HEK293 (cell line): ENCODE data around the gene HOMER1.

Experiments
- KLF8 ChIP-seq: fragments of 450-650 bp; formaldehyde crosslinking; IDR thresholded peaks from 2 replicates; pipeline ENCODE4 v1.5.1; 2016; ENCODE audit warnings: missing biosample characterization, missing genetic modification characterization
- OSR2 ChIP-seq: fragments of 450-650 bp; formaldehyde crosslinking; IDR thresholded peaks from 2 replicates; pipeline ENCODE4 v1.5.1; 2016; ENCODE audit warnings: missing biosample characterization, missing genetic modification characterization
- SALL2 ChIP-seq: fragments of 450-650 bp; formaldehyde crosslinking; IDR thresholded peaks from 2 replicates; pipeline ENCODE4 v1.5.0; 2017; ENCODE audit warnings: missing biosample characterization, mild to moderate bottlenecking, missing genetic modification characterization, borderline replicate concordance
- ZNF530 ChIP-seq: fragments of 450-650 bp; formaldehyde crosslinking; IDR thresholded peaks from 2 replicates; pipeline ENCODE4 v1.5.1; 2016; ENCODE audit warnings: low read depth, missing biosample characterization, missing genetic modification characterization
- TF ChIP-seq, protein P1 (sequence below): fragments of 450-650 bp; formaldehyde crosslinking; IDR thresholded peaks from 2 replicates; pipeline ENCODE4 v1.5.1; 2016; ENCODE audit warnings: missing biosample characterization, missing genetic modification characterization

- TF ChIP-seq, protein P1, sequence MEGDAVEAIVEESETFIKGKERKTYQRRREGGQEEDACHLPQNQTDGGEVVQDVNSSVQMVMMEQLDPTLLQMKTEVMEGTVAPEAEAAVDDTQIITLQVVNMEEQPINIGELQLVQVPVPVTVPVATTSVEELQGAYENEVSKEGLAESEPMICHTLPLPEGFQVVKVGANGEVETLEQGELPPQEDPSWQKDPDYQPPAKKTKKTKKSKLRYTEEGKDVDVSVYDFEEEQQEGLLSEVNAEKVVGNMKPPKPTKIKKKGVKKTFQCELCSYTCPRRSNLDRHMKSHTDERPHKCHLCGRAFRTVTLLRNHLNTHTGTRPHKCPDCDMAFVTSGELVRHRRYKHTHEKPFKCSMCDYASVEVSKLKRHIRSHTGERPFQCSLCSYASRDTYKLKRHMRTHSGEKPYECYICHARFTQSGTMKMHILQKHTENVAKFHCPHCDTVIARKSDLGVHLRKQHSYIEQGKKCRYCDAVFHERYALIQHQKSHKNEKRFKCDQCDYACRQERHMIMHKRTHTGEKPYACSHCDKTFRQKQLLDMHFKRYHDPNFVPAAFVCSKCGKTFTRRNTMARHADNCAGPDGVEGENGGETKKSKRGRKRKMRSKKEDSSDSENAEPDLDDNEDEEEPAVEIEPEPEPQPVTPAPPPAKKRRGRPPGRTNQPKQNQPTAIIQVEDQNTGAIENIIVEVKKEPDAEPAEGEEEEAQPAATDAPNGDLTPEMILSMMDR (tag by site-specific recombination): no peak
- TF ChIP-seq SALL2 (tag by site-specific recombination): no peak
- no peak for TF ChIP-seq ZNF530 (tag by site-specific recombination)
- no peak; the same call in 1 of the 2 replicates for TF ChIP-seq OSR2 (tag by site-specific recombination)
- no peak for TF ChIP-seq KLF8 (tag by site-specific recombination)
These were observed 20.2 kb downstream of the HOMER1 start for GRCh38 chr5:79493596-79494345.
